PFSK-1 (cell line): ENCODE results near the gene CHAD.

ENCODE experiments used
- FOXP2 ChIP-seq: optimal IDR thresholded peaks from 2 replicates; pipeline ENCODE3; 2011; ENCODE audit warnings: borderline replicate concordance, control low read depth, inconsistent platforms; ENCODE audit not compliant: insufficient read depth; ENCODE audit errors: extremely low read length, extremely low read depth
- POLR2AphosphoS5 ChIP-seq: IDR thresholded peaks from 2 replicates; pipeline ENCODE4 v1.6.1; 2012; ENCODE audit warnings: low read depth, mild to moderate bottlenecking, control low read depth, low read length, moderate library complexity
- SIN3A ChIP-seq: IDR thresholded peaks from 2 replicates; pipeline ENCODE4 v1.6.1; 2012; ENCODE audit warnings: mild to moderate bottlenecking, low read length, moderate library complexity, borderline replicate concordance; ENCODE audit not compliant: insufficient read depth
- TAF1 ChIP-seq: IDR thresholded peaks from 2 replicates; pipeline ENCODE4 v1.6.1; 2012; ENCODE audit warnings: low read length, control low read depth, borderline replicate concordance; ENCODE audit not compliant: insufficient read depth

DNA sequence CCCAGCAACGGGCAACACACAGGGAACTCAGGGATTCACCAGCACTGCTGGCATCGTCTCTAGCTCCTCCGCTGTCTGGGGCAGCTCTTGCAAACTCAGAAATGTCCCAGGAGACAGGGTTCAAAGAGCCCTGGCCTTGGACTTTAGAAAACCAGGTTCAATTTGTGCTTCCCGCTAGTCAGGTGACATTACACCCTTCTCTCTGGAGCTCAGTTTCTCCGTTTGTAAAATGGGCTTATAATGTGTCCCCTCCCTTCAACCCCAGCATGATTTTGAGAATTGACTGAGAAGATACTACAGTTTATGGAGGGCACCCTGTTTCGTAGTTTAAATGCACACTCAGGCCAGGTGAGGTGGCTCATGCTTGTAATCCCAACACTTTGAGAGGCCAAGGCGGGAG, 37.6 kb upstream of the CHAD start:
- TF ChIP-seq POLR2AphosphoS5 = no peak
- no peak for TF ChIP-seq SIN3A
- no peak for TF ChIP-seq TAF1
- TF ChIP-seq FOXP2 = no peak
